Measurements from ENCODE around the gene LRPAP1.

LRPAP1 gene

DNA sequence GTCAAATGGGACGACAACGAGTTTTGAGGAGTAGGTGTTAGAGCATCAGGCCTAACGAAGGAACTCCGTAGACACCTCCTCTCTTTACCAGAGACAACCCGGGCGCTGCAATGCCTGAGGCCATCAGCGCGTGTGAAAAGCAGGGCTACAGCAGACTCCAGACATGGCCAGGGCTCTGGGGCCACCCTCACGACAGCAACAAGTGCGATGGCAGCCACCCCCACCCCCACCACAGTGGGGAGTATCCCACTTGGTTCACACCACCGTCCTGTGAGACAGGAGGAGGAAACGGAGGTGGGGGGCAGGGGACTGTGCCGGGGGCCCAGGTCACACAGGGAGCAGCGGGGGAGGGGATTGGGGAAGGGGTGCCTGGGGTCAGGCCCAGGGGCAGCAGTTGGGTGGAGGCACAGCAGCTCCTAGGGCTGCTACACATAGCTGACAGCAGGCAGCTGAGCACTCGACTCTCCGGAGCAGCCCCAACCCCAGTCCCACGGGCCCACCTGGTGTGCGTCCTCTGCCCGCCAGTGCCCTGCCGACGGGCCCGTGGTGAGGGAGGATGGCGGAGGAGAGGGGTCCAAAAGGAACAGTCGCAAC is 8.5 kb downstream of the LRPAP1 start (continued):
- TF ChIP-seq, protein P1, sequence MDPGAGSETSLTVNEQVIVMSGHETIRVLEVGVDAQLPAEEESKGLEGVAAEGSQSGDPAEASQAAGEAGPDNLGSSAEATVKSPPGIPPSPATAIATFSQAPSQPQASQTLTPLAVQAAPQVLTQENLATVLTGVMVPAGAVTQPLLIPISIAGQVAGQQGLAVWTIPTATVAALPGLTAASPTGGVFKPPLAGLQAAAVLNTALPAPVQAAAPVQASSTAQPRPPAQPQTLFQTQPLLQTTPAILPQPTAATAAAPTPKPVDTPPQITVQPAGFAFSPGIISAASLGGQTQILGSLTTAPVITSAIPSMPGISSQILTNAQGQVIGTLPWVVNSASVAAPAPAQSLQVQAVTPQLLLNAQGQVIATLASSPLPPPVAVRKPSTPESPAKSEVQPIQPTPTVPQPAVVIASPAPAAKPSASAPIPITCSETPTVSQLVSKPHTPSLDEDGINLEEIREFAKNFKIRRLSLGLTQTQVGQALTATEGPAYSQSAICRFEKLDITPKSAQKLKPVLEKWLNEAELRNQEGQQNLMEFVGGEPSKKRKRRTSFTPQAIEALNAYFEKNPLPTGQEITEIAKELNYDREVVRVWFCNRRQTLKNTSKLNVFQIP (CRISPR knock-in tag; IDR thresholded peaks at IDR 0.05; ENCODE audit: borderline replicate concordance, low read depth): no peak
- TF ChIP-seq ZNF565 (CRISPR knock-in tag; conservative IDR thresholded peaks at IDR 0.05; ENCODE audit: low read depth) (no peak), RARB (CRISPR knock-in tag; IDR thresholded peaks at IDR 0.05) (no peak), GLIS3 (CRISPR knock-in tag; IDR thresholded peaks at IDR 0.05) (no peak), ZFP30 (CRISPR knock-in tag; IDR thresholded peaks at IDR 0.05) (no peak), ZNF8 (CRISPR knock-in tag; IDR thresholded peaks at IDR 0.05) (no peak)

DNA sequence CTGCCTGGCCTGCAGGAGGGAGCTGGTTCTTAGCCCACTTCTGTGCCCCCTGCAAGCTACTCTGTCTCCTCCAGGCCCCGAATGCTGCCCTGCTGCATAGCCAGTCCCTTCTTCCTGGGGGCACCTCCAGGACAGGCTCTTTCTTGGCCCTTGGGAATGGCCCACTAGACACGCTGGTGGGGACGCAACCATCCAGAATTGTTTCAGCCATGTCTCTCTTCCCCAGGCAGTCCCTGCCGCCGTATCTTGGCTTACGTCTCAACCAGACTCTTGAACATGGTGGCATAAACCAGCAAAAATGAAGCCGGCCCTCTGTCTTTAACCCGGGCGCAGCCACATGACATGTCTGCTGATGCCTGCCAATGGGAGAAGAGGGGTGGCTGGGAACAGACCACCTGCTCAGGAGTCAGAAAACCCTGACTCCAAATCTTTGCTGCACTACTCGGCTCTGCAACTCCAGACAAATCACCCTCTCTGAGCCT is 9.0 kb downstream of the LRPAP1 start:
- no peak for ATAC-seq
- no peak for TF ChIP-seq TSHZ2 (CRISPR knock-in tag; IDR thresholded peaks at IDR 0.05)
- TF ChIP-seq BACH2 (CRISPR knock-in tag; IDR thresholded peaks at IDR 0.05; ENCODE audit: borderline replicate concordance): no peak
- TF ChIP-seq CSDC2 (CRISPR knock-in tag; IDR thresholded peaks at IDR 0.05): no peak
- no peak for TF ChIP-seq ZNF8 (CRISPR knock-in tag; IDR thresholded peaks at IDR 0.05)
- no peak for TF ChIP-seq RARB (CRISPR knock-in tag; IDR thresholded peaks at IDR 0.05)
- TF ChIP-seq ARNTL (CRISPR knock-in tag; IDR thresholded peaks at IDR 0.05; ENCODE audit: borderline replicate concordance, low read depth): no peak
- no peak for TF ChIP-seq ESRRG (CRISPR knock-in tag; IDR thresholded peaks at IDR 0.05)
- TF ChIP-seq, protein P2, sequence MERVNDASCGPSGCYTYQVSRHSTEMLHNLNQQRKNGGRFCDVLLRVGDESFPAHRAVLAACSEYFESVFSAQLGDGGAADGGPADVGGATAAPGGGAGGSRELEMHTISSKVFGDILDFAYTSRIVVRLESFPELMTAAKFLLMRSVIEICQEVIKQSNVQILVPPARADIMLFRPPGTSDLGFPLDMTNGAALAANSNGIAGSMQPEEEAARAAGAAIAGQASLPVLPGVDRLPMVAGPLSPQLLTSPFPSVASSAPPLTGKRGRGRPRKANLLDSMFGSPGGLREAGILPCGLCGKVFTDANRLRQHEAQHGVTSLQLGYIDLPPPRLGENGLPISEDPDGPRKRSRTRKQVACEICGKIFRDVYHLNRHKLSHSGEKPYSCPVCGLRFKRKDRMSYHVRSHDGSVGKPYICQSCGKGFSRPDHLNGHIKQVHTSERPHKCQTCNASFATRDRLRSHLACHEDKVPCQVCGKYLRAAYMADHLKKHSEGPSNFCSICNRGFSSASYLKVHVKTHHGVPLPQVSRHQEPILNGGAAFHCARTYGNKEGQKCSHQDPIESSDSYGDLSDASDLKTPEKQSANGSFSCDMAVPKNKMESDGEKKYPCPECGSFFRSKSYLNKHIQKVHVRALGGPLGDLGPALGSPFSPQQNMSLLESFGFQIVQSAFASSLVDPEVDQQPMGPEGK (CRISPR knock-in tag; IDR thresholded peaks at IDR 0.05; ENCODE audit: borderline replicate concordance): no peak
- TF ChIP-seq, protein P3, sequence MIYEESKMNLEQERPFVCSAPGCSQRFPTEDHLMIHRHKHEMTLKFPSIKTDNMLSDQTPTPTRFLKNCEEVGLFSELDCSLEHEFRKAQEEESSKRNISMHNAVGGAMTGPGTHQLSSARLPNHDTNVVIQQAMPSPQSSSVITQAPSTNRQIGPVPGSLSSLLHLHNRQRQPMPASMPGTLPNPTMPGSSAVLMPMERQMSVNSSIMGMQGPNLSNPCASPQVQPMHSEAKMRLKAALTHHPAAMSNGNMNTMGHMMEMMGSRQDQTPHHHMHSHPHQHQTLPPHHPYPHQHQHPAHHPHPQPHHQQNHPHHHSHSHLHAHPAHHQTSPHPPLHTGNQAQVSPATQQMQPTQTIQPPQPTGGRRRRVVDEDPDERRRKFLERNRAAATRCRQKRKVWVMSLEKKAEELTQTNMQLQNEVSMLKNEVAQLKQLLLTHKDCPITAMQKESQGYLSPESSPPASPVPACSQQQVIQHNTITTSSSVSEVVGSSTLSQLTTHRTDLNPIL (CRISPR knock-in tag; IDR thresholded peaks at IDR 0.05; ENCODE audit: low read depth): no peak
- TF ChIP-seq PPARA (CRISPR knock-in tag; IDR thresholded peaks at IDR 0.05; ENCODE audit: borderline replicate concordance): no peak
- TF ChIP-seq ZNF565 (CRISPR knock-in tag; conservative IDR thresholded peaks at IDR 0.05; ENCODE audit: low read depth): no peak
- no peak for TF ChIP-seq ZFP3 (CRISPR knock-in tag; IDR thresholded peaks at IDR 0.05)
- no peak for TF ChIP-seq ZNF70 (CRISPR knock-in tag; IDR thresholded peaks at IDR 0.05)
- TF ChIP-seq ZC3H10 (CRISPR knock-in tag; IDR thresholded peaks at IDR 0.05): no peak
- TF ChIP-seq GLIS3 (CRISPR knock-in tag; IDR thresholded peaks at IDR 0.05): no peak
- TF ChIP-seq OSR1 (CRISPR knock-in tag; IDR thresholded peaks at IDR 0.05): no peak
- TF ChIP-seq, protein P1 (CRISPR knock-in tag; IDR thresholded peaks at IDR 0.05; ENCODE audit: borderline replicate concordance, low read depth): no peak
- TF ChIP-seq ZFP30 (CRISPR knock-in tag; IDR thresholded peaks at IDR 0.05): no peak
- TF ChIP-seq ISL1 (CRISPR knock-in tag; IDR thresholded peaks at IDR 0.05): no peak
- TF ChIP-seq TOX (CRISPR knock-in tag; IDR thresholded peaks at IDR 0.05; ENCODE audit: borderline replicate concordance): no peak

GRCh38 chr4:3522651-3523050 is 9.6 kb downstream of the LRPAP1 start:
- no peak for ATAC-seq
- TF ChIP-seq CSDC2 (CRISPR knock-in tag; IDR thresholded peaks at IDR 0.05) (no peak), ZNF565 (CRISPR knock-in tag; conservative IDR thresholded peaks at IDR 0.05; ENCODE audit: low read depth) (no peak), TSHZ2 (CRISPR knock-in tag; IDR thresholded peaks at IDR 0.05) (no peak), ZNF70 (CRISPR knock-in tag; IDR thresholded peaks at IDR 0.05) (no peak), ZFP30 (CRISPR knock-in tag; IDR thresholded peaks at IDR 0.05) (no peak), ESRRG (CRISPR knock-in tag; IDR thresholded peaks at IDR 0.05) (no peak), ZC3H10 (CRISPR knock-in tag; IDR thresholded peaks at IDR 0.05) (no peak), TCF4 (CRISPR knock-in tag; IDR thresholded peaks at IDR 0.05; ENCODE audit: borderline replicate concordance) (no peak), ZNF8 (CRISPR knock-in tag; IDR thresholded peaks at IDR 0.05) (no peak), PPARA (CRISPR knock-in tag; IDR thresholded peaks at IDR 0.05; ENCODE audit: borderline replicate concordance) (no peak), GLIS3 (CRISPR knock-in tag; IDR thresholded peaks at IDR 0.05) (no peak)
- TF ChIP-seq, protein P3 (CRISPR knock-in tag; IDR thresholded peaks at IDR 0.05; ENCODE audit: low read depth): no peak
